Epithelial cell of esophagus (primary cell): ENCODE measurements around the gene UBAC1.
"Not testable (repeated sequence)": the region's sequence is repeated elsewhere in the genome, so short reads cannot be mapped to it uniquely, and the experiment has no call there.

Experiments
- DNase-seq: peaks from one replicate; pipeline ENCODE4 v3.0.0; 2010; ENCODE audit warnings: low read depth
- H3K4me3 ChIP-seq: 2 replicates; pipeline ENCODE4 v1.5.1; 2011; ENCODE audit warnings: mild to moderate bottlenecking, low read length, control low read depth
- CTCF ChIP-seq: IDR thresholded peaks from 2 replicates; pipeline ENCODE4 v1.5.1; 2011; ENCODE audit warnings: low read depth, mild to moderate bottlenecking, low read length, control low read depth, inconsistent platforms; ENCODE audit not compliant: insufficient read depth; ENCODE audit errors: missing control alignments

UBAC1 gene

GRCh38 chr9:135945969-135946368 is 15.2 kb downstream of the UBAC1 start:
- H3K4me3 ChIP-seq: no peak overlapping the region
- TF ChIP-seq CTCF: no peak
- no peak for DNase-seq

DNA sequence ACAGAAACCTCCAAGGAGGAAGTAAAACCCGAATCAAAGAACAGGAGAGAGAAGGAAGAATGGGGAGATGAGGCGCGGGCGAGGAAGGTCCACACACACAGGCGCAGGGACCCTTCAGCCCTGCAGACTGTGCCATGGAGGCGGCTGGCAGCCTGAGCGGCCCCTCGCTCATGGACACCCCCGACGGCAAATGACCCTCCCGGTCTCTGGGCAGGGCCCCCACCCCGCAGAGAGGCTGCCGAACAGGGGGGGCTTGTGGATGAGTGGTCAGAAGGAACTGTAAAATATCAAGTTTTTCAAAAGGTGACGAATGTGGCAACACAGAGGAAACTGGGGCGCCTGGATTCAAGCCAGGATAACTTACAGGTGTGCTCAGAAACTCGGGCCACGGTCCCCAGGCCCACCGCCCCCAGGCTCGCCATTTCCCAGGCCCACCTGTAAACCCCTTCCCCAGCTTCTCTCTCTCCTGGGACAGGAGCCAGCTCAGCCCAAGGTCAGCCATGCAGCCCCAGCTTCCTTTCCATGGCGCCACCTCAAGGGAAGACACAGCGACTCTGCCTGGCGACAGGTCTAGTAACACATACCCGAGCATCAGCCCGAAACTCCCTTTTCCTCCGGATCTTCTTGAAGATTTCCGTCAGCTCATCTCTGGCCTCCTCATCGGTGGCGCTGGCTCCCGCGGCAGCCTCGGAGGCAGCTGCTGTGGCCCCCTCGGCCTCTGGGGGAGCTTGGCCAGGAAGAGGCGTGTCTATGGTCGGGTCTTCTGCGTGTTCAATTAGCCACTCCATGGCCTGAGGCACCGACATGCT is 16.5 kb downstream of the UBAC1 start:
- no peak for DNase-seq
- H3K4me3 ChIP-seq: no peak overlapping the region
- TF ChIP-seq CTCF: no peak

GRCh38 chr9:135943604-135944003 is 17.6 kb downstream of the UBAC1 start:
- not testable (repeated sequence) for H3K4me3 ChIP-seq, DNase-seq

DNA sequence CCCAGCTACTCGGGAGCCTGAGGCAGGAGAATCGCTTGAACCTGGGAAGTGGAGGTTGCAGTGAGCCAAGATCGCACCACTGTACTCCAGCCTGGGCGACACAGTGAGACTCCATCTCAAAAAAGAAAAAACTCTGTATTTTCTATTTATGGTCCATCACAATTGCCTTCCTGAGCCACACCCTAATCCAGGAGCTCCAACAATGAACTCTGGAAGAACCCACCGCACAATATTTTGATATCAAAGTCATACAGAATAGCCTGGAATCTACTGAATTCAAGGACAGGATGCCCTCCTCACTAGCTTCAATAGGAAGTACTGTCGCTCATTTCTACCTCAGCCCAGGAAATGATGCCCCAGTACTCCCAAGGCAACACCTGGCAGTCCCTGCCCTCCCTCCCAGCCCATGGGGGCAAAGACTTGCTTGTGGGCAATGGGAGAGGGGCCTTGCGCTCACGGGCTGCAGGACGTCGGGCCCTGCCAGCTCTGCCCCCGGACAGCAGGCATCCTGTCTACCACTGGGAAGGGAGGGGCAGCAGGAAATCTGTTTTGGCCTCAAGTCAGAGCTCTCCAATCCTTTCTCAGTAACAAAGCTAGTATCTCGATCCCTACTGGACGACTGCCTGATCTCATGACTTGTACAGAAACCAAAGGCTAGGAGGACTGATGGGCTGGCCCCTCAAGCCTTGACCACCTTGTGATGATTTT is 19.7 kb downstream of the UBAC1 start:
- no peak for DNase-seq
- H3K4me3 ChIP-seq: no peak overlapping the region
- no peak for TF ChIP-seq CTCF

DNA sequence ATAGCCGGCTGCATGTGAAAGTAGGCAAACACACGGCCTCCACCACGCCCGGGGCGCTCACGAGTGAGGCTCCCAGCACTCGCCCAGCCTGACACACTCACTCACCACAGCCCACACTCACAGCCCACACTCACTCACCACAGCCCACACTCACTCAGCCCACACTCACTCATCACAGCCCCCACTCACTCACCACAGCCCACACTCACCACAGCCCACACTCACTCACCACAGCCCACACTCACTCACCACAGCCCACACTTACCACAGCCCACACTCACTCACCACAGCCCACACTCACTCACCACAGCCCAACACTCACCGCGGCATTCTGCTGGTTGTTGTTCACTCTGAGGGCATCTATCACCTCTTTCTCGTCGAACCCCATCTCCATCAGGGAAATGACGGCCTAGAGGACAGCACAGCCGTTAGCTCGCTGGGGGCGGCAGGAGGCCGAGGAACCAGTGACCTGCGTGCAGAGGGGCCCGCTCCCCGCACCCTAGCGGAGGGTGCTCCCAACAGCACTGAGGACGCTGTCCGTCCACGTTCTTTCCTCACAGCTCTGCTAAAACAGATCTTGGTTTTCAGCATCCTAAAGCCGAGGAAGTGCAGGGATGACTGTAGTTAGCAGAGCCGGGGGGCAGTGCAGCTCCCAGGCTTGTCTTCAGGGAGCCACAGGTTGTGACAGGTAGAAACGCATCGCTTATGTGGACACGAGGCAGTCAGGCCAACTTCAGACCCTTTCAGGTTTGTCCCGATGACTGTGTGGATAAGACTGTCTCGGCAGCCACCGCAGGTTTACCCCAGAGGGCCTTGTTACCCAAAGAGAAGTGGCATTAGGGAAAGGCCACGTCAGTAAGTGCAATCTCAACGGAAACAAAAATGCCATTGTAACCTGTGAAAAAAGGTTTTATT is 21.6 kb downstream of the UBAC1 start:
- no peak for TF ChIP-seq CTCF
- peak; percentile 72 for DNase-seq

GRCh38 chr9:135937521-135938489 is 23.4 kb downstream of the UBAC1 start:
- no peak overlapping the region for H3K4me3 ChIP-seq
- DNase-seq: no peak
- TF ChIP-seq CTCF: no peak

More for the DNA sequence above, 21.6 kb downstream of the UBAC1 start:
- no peak overlapping the region for H3K4me3 ChIP-seq
